GM12878 (cell line): Measurements from ENCODE around the gene PTPRQ.

Experiments
- ATF7 ChIP-seq: fragments of 450-650 bp; IDR thresholded peaks from 2 replicates; pipeline ENCODE4 v1.6.1; 2016; ENCODE audit warnings: low read depth, mild to moderate bottlenecking
- CBFB ChIP-seq: IDR thresholded peaks from 2 replicates; pipeline ENCODE4 v1.6.1; 2016; ENCODE audit warnings: antibody characterized with exemption, low read depth
- CTCF ChIP-seq, 3 experiments: IDR thresholded peaks in 2 of 3; conservative IDR thresholded peaks in 1 of 3; 2 replicates each; pipeline ENCODE4 v1.5.1; 2011; ENCODE audit warnings: low read depth in 3 of 3, low read length in 3 of 3, mild to moderate bottlenecking in 3 of 3, control low read depth in 2 of 3, moderate library complexity in 2 of 3, inconsistent platforms in 1 of 3, mixed read lengths in 1 of 3; ENCODE audit not compliant: control insufficient read depth in 2 of 3, insufficient read depth in 1 of 3; ENCODE audit errors: extremely low read depth in 1 of 3
- IRF4 ChIP-seq: IDR thresholded peaks from 2 replicates; pipeline ENCODE4 v1.6.1; 2011; ENCODE audit warnings: low read depth, low read length
- MAX ChIP-seq: IDR thresholded peaks from 2 replicates; pipeline ENCODE4 v1.6.1; 2012; ENCODE audit warnings: low read depth, low read length, improper control_type of control experiment
- MYB ChIP-seq: fragments of 150-350 bp; IDR thresholded peaks from 2 replicates; pipeline ENCODE4 v1.6.1; 2014; ENCODE audit warnings: mild to moderate bottlenecking, low read depth, low read length, borderline replicate concordance
- TAF1 ChIP-seq: IDR thresholded peaks from 2 replicates; pipeline ENCODE4 v1.6.1; 2011; ENCODE audit warnings: mild to moderate bottlenecking, low read depth, low read length, borderline replicate concordance
- TARDBP ChIP-seq: IDR thresholded peaks from 2 replicates; pipeline ENCODE4 v1.6.1; 2016; ENCODE audit warnings: borderline replicate concordance
- ZNF274 ChIP-seq: IDR thresholded peaks from one replicate; pipeline ENCODE4 v1.8.0; 2011; ENCODE audit not compliant: insufficient read length, insufficient read depth

DNA sequence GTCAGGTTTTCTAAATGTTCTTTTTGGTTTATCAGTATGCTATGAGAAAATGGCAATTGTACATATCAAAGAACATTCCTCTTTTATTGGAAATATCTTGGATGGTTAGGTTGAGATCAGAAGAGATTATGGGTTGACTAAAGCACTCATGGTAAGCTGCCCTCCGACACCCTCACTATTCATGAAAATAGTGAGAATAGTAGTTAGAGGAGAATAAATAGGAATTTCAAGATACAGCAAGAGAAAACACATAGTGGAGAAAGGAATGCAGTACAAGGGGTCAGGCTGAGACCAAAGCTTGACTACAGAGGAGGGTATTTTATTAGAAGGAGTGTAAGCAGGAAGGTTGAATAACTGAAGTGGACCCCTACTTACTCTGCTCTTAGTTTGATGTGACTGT lies 112.5 kb downstream of the PTPRQ start:
- no peak for TF ChIP-seq TAF1
- TF ChIP-seq ATF7 = no peak
- TF ChIP-seq CTCF (IDR thresholded peaks at IDR 0.05 in 2 of 3, conservative IDR thresholded peaks at IDR 0.05 in 1 of 3; ENCODE audit: control insufficient read depth in 2 of 3, extremely low read depth in 1 of 3, insufficient read depth in 1 of 3, low read depth in 3 of 3, low read length in 3 of 3) = no peak
- TF ChIP-seq MAX = no peak
- no peak for TF ChIP-seq IRF4
- no peak for TF ChIP-seq MYB
- no peak for TF ChIP-seq CBFB
- TF ChIP-seq ZNF274 = no peak
- no peak for TF ChIP-seq TARDBP
